SK-N-SH (cell line): ENCODE results near the gene SPSB4. TPM values are rescaled to one million over a fixed set of nuclear protein-coding genes. Genes with fewer than 3 reads are reported as not detected.

Experiments
- CTCF ChIA-PET: fragments of 300-600, 350-600 bp; formaldehyde crosslinking; extraction: SDS; loops from one replicate; lab custom pipeline; 2021; lab: Yijun Ruan, JAX
- POLR2A ChIA-PET: fragments of 350-600 bp; sonication (Branson Sonifier 250); formaldehyde crosslinking; extraction: SDS; loops from one replicate; lab custom pipeline; 2020; ENCODE audit warnings: antibody characterized with exemption, inconsistent platforms; lab: Yijun Ruan, JAX
- DNase-seq: peaks from one replicate; pipeline ENCODE4 v3.0.0; 2012
- H2AFZ ChIP-seq: fragments of 200-600 bp; sonication (generic); 2 replicates; pipeline ENCODE4 v1.8.1; 2016; ENCODE audit warnings: antibody characterized with exemption, mild to moderate bottlenecking, low read depth
- H3F3A ChIP-seq: fragments of 200-600 bp; sonication (generic); replicated peaks from 2 replicates; pipeline ENCODE3; 2016; ENCODE audit warnings: antibody characterized with exemption, mild to moderate bottlenecking; ENCODE audit not compliant: insufficient read depth
- H3K27ac ChIP-seq, 2 experiments: fragments of 200-500 bp in 1 of 2; fragments of 200-600 bp in 1 of 2; sonication (Bioruptor generic) in 1 of 2; sonication (generic), shearing (Covaris generic) in 1 of 2; 2 replicates each; pipeline versions ENCODE4 v1.5.1 to v1.6.1; 2014 to 2016; ENCODE audit warnings: low read depth in 2 of 2, inconsistent platforms in 1 of 2, low read length in 1 of 2, mild to moderate bottlenecking in 1 of 2, mixed read lengths in 1 of 2
- H3K27me3 ChIP-seq: fragments of 200-600 bp; sonication (generic), shearing (Covaris generic); 2 replicates; pipeline ENCODE4 v1.6.1; 2016; ENCODE audit warnings: mixed run types; ENCODE audit not compliant: insufficient read depth
- H3K36me3 ChIP-seq, 2 experiments: fragments of 200-500 bp in 1 of 2; fragments of 200-600 bp in 1 of 2; sonication (Bioruptor generic) in 1 of 2; sonication (generic) in 1 of 2; replicated peaks in 1 of 2; 2 replicates each; pipeline versions ENCODE3 to v1.5.1; 2014 to 2016; ENCODE audit warnings: low read length in 1 of 2, mild to moderate bottlenecking in 1 of 2; ENCODE audit not compliant: insufficient read depth in 2 of 2, control insufficient read depth in 1 of 2
- H3K4me1 ChIP-seq, 2 experiments: fragments of 200-500 bp in 1 of 2; fragments of 200-600 bp in 1 of 2; sonication (Bioruptor generic) in 1 of 2; sonication (generic), shearing (Covaris generic) in 1 of 2; 2 replicates each; pipeline versions ENCODE4 v1.5.1 to v1.6.1; 2014 to 2016; ENCODE audit warnings: low read depth in 1 of 2, low read length in 1 of 2, mixed run types in 1 of 2; ENCODE audit not compliant: insufficient read depth in 2 of 2, control insufficient read depth in 1 of 2
- H3K4me2 ChIP-seq: fragments of 200-600 bp; sonication (generic), shearing (Covaris generic); 2 replicates; pipeline ENCODE4 v1.6.1; 2017; ENCODE audit warnings: mixed run types
- H3K4me3 ChIP-seq, 2 experiments: fragments of 200-500 bp in 1 of 2; fragments of 200-600 bp in 1 of 2; sonication (Bioruptor generic) in 1 of 2; sonication (generic), shearing (Covaris generic) in 1 of 2; 2 replicates each; pipeline versions ENCODE4 v1.5.1 to v1.8.1; 2014 to 2016; ENCODE audit warnings: low read depth in 2 of 2, inconsistent platforms in 1 of 2, low read length in 1 of 2, mild to moderate bottlenecking in 1 of 2, mixed read lengths in 1 of 2, moderate library complexity in 1 of 2
- H3K79me2 ChIP-seq: fragments of 200-600 bp; sonication (generic); 2 replicates; pipeline ENCODE4 v1.8.1; 2017; ENCODE audit warnings: mild to moderate bottlenecking; ENCODE audit not compliant: insufficient read depth
- H3K9ac ChIP-seq: fragments of 200-600 bp; sonication (generic); 2 replicates; pipeline ENCODE4 v1.6.1; 2017; ENCODE audit warnings: mixed run types
- H3K9me2 ChIP-seq: fragments of 200-600 bp; sonication (generic); 2 replicates; pipeline ENCODE4 v1.6.1; 2017; ENCODE audit warnings: mixed run types
- H3K9me3 ChIP-seq: fragments of 200-600 bp; sonication (generic); 2 replicates; pipeline ENCODE4 v1.6.1; 2017; ENCODE audit warnings: mixed run types, mild to moderate bottlenecking, moderate library complexity
- H4K20me1 ChIP-seq: fragments of 200-600 bp; sonication (generic); 2 replicates; pipeline ENCODE4 v1.6.1; 2017; ENCODE audit warnings: mild to moderate bottlenecking, mixed run types; ENCODE audit not compliant: insufficient read depth
- EP300 ChIP-seq, 2 experiments: IDR thresholded peaks; 2 replicates each; pipeline versions ENCODE4 v1.4.0 to v1.6.1; 2012; ENCODE audit warnings: borderline replicate concordance in 1 of 2, low read depth in 1 of 2, low read length in 1 of 2
- FOXJ3 ChIP-seq: sonication (generic); formaldehyde crosslinking; IDR thresholded peaks from 2 replicates; pipeline ENCODE4 v1.5.1; 2020; ENCODE audit warnings: mild to moderate bottlenecking, missing genetic modification reagents
- GATA2 ChIP-seq: sonication (generic); formaldehyde crosslinking; IDR thresholded peaks from 2 replicates; pipeline ENCODE4 v1.5.0; 2020; ENCODE audit warnings: mild to moderate bottlenecking, missing genetic modification reagents
- JUND ChIP-seq: IDR thresholded peaks from 2 replicates; pipeline ENCODE4 v1.4.0; 2012
- MXI1 ChIP-seq: IDR thresholded peaks from 2 replicates; pipeline ENCODE4 v1.6.1; 2012; ENCODE audit warnings: mild to moderate bottlenecking, low read depth, low read length, improper control_type of control experiment
- NFIC ChIP-seq: IDR thresholded peaks from 2 replicates; pipeline ENCODE4 v1.4.0; 2012; ENCODE audit warnings: borderline replicate concordance
- RAD21 ChIP-seq: IDR thresholded peaks from 2 replicates; pipeline ENCODE4 v1.6.1; 2012; ENCODE audit warnings: mild to moderate bottlenecking, low read length
- RCOR1 ChIP-seq: fragments of 150-350 bp; IDR thresholded peaks from 2 replicates; pipeline ENCODE4 v1.6.1; 2017; ENCODE audit warnings: antibody characterized with exemption, low read length
- SIN3A ChIP-seq: IDR thresholded peaks from 2 replicates; pipeline ENCODE4 v1.6.1; 2012; ENCODE audit warnings: low read depth, mild to moderate bottlenecking, low read length, moderate library complexity, borderline replicate concordance
- TAF1 ChIP-seq: IDR thresholded peaks from 2 replicates; pipeline ENCODE4 v1.6.1; 2012; ENCODE audit warnings: low read depth, mild to moderate bottlenecking, low read length, moderate library complexity, borderline replicate concordance
- TEAD4 ChIP-seq: IDR thresholded peaks from 2 replicates; pipeline ENCODE4 v1.4.0; 2012; ENCODE audit warnings: mild to moderate bottlenecking, borderline replicate concordance; ENCODE audit not compliant: insufficient read depth
- whole genome bisulfite sequencing: methylation state at CpG from one replicate; pipeline ENCODE4 v1.1.6; 2017; ENCODE audit warnings: low lambda C conversion rate; 5-methylcytosine and 5-hydroxymethylcytosine counted together
- polyA plus RNA-seq, 3 experiments: library from polyadenylated mRNA; depleted of rRNA; stranded (reverse); fragments of >200 nt; gene quantifications; 2 replicates each; pipeline ENCODE4 v1.2.3, GENCODE V29; 2012
- TF ChIP-seq, protein P1 (sequence below): IDR thresholded peaks from 2 replicates; pipeline ENCODE4 v1.4.0; 2012; ENCODE audit warnings: low read depth, borderline replicate concordance
- TF ChIP-seq, protein P2 (sequence below): IDR thresholded peaks from 2 replicates; pipeline ENCODE4 v1.4.0; 2012; ENCODE audit warnings: low read depth, borderline replicate concordance
- TF ChIP-seq, protein P3 (sequence below): fragments of 200-600 bp; sonication (generic); IDR thresholded peaks from 2 replicates; pipeline ENCODE4 v1.6.1; 2017; ENCODE audit warnings: antibody characterized with exemption, mild to moderate bottlenecking, moderate library complexity
- TF ChIP-seq, protein P4 (sequence below): IDR thresholded peaks from 2 replicates; pipeline ENCODE4 v1.4.0; 2012; ENCODE audit warnings: low read depth
- TF ChIP-seq, protein P5 (sequence below): fragments of 150-350 bp; IDR thresholded peaks from 2 replicates; pipeline ENCODE4 v1.6.1; 2016; ENCODE audit warnings: mild to moderate bottlenecking, low read depth, low read length

The SPSB4 gene
- polyA plus RNA-seq, 1 of the 3 experiments (the other 2 are of a cell fraction): 0.10 TPM

DNA sequence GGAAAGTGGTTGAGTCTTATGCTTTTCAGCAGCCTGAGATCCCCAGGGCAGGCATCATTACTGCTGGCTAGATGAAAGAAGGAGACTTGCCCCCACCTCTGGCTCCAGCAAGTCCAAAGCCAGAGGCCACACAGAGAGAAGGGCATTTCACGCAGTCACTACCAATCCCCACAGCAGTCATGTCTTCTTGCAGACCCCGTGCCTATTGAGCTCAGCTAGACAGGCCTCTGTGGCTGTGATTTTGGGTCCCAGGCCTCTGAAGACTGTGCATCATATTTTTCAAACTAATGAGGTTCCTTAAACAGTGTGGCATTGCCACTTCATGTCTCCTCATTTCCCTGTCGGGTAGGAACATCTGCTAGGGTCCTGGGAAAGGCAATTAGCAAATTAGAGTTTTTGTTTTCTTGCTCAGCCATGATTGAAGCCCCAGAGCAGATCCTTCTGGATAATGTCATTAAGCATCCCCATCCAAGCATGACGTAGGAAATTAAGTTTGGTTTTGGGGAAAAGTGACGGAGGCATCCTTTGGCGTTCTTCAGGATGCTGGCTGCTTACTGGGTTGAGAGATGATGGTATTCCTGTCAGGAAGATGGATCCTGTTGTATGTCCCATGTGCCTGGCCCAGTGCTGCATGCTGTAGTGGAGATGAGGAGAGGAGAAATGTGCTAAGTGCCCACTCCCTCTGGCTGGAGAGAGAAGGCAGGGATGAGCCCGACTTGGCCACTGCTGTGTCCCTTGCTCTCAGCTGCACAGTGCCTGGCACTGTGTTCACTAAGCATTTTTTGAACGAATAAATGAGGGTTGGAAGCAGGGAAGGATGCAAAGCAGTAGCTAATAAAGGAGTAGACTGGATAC, 7.0 kb downstream of the SPSB4 start:
- Histone ChIP-seq H3K79me2 (no peaks in the 10 kb centered on the region), H3K27ac (peak overlapping the region in 1 of 2 experiments; percentile 76; a peak in 2 of 4 replicates), H3F3A (no peaks in the 10 kb centered on the region), H3K36me3 (no peaks in the 10 kb centered on the region), H4K20me1 (no peaks in the 10 kb centered on the region), H3K4me1 (peaks cover 0 to 25% of the 10 kb centered on the region in 2 experiments; a peak in 2 of 4 replicates), H3K4me2 (no peak overlapping the region), H3K9me2 (no peaks in the 10 kb centered on the region), H3K27me3 (peaks cover 4% of the 10 kb centered on the region; the same call in 1 of the 2 replicates), H3K4me3 (no peak overlapping the region), H3K9ac (no peak overlapping the region), H3K9me3 (no peaks in the 10 kb centered on the region), H2AFZ (no peak overlapping the region)
- TF ChIP-seq GATA2 (CRISPR knock-in tag): 0 out of 2 replicates have a peak, but pooled peaks have one; percentile 41
- no peak for TF ChIP-seq TEAD4
- TF ChIP-seq RCOR1: peak; percentile 57; the same call in 1 of the 2 replicates
- TF ChIP-seq, protein P1, sequence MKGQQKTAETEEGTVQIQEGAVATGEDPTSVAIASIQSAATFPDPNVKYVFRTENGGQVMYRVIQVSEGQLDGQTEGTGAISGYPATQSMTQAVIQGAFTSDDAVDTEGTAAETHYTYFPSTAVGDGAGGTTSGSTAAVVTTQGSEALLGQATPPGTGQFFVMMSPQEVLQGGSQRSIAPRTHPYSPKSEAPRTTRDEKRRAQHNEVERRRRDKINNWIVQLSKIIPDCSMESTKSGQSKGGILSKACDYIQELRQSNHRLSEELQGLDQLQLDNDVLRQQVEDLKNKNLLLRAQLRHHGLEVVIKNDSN: no peak
- peak in 1 of 2 experiments; percentile 74; a peak in 1 of 4 replicates for TF ChIP-seq EP300 (IDR thresholded peaks at IDR 0.05; ENCODE audit: borderline replicate concordance in 1 of 2, low read depth in 1 of 2, low read length in 1 of 2)
- TF ChIP-seq FOXJ3 (CRISPR knock-in tag): peak; percentile 56; the same call in 1 of the 2 replicates
- peak; percentile 38; the same call in 1 of the 2 replicates for TF ChIP-seq MXI1
- 17% methylated on average over 8 of the region's 8 CpGs for WGBS
- ChIA-PET POLR2A (no interaction called here), CTCF (interaction anchor here (0.8 to 2.1 kb wide), 4 partner anchors 8 to 58 kb away, joined by 3 to 5 read pairs (median 4); no protein-coding TSS in a partner anchor)
- DNase-seq: peak; percentile 72

DNA sequence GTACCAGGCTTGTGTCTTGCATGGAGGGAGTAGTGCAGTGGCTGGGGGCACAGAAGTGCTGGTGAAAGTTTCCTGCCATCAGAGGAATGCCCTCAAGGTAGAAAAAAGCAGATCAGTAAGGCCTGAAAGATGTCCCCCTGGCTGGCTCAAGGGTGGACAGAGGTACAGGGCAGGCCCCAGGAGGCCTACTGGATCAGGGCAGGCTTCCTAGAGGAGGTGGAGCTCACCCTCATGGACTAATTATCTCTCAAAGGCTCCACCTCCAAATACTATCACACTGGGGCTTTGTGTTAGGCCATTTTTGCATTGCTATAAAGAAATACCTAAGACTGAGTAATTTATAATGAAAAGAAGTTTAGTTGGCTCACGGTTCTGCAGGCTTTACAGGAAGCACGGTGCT, 7.8 kb downstream of the SPSB4 start:
- Histone ChIP-seq H3K4me1 (peaks cover 0 to 30% of the 10 kb centered on the region in 2 experiments; a peak in 2 of 4 replicates), H3F3A (no peaks in the 10 kb centered on the region), H2AFZ (no peak overlapping the region), H3K4me2 (no peak overlapping the region), H3K4me3 (no peak overlapping the region), H3K79me2 (no peaks in the 10 kb centered on the region), H3K9me2 (no peaks in the 10 kb centered on the region), H3K9me3 (no peaks in the 10 kb centered on the region), H3K27me3 (peaks cover 2% of the 10 kb centered on the region; the same call in 1 of the 2 replicates), H3K27ac (no peak overlapping the region), H3K9ac (no peak overlapping the region), H3K36me3 (no peaks in the 10 kb centered on the region), H4K20me1 (no peaks in the 10 kb centered on the region)
- CTCF ChIA-PET: interaction anchor here (1.6 to 2.1 kb wide), 2 partner anchors 9 to 47 kb away, joined by 4 to 5 read pairs; no protein-coding TSS in a partner anchor
- no peak for DNase-seq
- WGBS: 16% methylated on average over 2 of the region's 2 CpGs
- TF ChIP-seq, protein P2, sequence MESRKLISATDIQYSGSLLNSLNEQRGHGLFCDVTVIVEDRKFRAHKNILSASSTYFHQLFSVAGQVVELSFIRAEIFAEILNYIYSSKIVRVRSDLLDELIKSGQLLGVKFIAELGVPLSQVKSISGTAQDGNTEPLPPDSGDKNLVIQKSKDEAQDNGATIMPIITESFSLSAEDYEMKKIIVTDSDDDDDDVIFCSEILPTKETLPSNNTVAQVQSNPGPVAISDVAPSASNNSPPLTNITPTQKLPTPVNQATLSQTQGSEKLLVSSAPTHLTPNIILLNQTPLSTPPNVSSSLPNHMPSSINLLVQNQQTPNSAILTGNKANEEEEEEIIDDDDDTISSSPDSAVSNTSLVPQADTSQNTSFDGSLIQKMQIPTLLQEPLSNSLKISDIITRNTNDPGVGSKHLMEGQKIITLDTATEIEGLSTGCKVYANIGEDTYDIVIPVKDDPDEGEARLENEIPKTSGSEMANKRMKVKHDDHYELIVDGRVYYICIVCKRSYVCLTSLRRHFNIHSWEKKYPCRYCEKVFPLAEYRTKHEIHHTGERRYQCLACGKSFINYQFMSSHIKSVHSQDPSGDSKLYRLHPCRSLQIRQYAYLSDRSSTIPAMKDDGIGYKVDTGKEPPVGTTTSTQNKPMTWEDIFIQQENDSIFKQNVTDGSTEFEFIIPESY: no peak
- TF ChIP-seq, protein P3, sequence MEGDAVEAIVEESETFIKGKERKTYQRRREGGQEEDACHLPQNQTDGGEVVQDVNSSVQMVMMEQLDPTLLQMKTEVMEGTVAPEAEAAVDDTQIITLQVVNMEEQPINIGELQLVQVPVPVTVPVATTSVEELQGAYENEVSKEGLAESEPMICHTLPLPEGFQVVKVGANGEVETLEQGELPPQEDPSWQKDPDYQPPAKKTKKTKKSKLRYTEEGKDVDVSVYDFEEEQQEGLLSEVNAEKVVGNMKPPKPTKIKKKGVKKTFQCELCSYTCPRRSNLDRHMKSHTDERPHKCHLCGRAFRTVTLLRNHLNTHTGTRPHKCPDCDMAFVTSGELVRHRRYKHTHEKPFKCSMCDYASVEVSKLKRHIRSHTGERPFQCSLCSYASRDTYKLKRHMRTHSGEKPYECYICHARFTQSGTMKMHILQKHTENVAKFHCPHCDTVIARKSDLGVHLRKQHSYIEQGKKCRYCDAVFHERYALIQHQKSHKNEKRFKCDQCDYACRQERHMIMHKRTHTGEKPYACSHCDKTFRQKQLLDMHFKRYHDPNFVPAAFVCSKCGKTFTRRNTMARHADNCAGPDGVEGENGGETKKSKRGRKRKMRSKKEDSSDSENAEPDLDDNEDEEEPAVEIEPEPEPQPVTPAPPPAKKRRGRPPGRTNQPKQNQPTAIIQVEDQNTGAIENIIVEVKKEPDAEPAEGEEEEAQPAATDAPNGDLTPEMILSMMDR: no peak
- TF ChIP-seq SIN3A (no peak), EP300 (IDR thresholded peaks at IDR 0.05; ENCODE audit: borderline replicate concordance in 1 of 2, low read depth in 1 of 2, low read length in 1 of 2) (no peak), NFIC (no peak), RAD21 (no peak), JUND (no peak), TEAD4 (no peak), TAF1 (no peak)
- TF ChIP-seq, protein P4, sequence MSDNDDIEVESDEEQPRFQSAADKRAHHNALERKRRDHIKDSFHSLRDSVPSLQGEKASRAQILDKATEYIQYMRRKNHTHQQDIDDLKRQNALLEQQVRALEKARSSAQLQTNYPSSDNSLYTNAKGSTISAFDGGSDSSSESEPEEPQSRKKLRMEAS: no peak
- TF ChIP-seq, protein P5, sequence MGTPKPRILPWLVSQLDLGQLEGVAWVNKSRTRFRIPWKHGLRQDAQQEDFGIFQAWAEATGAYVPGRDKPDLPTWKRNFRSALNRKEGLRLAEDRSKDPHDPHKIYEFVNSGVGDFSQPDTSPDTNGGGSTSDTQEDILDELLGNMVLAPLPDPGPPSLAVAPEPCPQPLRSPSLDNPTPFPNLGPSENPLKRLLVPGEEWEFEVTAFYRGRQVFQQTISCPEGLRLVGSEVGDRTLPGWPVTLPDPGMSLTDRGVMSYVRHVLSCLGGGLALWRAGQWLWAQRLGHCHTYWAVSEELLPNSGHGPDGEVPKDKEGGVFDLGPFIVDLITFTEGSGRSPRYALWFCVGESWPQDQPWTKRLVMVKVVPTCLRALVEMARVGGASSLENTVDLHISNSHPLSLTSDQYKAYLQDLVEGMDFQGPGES: no peak
- TF ChIP-seq, all 33 proteins: peak for 0
- POLR2A ChIA-PET: no interaction called here
